DMS114 treated with DMSO at 0.1 percent for 48 hours (cell line): ENCODE results near the gene CHCHD3.
A peak's percentile ranks its signal among the peaks of the same experiment; 100 is the strongest.

Experiments used
- DNase-seq: peaks from one replicate; lab custom pipeline; 2025; ENCODE audit not compliant: unreplicated experiment; lab: John Stamatoyannopoulos, UW

The CHCHD3 gene

DNA sequence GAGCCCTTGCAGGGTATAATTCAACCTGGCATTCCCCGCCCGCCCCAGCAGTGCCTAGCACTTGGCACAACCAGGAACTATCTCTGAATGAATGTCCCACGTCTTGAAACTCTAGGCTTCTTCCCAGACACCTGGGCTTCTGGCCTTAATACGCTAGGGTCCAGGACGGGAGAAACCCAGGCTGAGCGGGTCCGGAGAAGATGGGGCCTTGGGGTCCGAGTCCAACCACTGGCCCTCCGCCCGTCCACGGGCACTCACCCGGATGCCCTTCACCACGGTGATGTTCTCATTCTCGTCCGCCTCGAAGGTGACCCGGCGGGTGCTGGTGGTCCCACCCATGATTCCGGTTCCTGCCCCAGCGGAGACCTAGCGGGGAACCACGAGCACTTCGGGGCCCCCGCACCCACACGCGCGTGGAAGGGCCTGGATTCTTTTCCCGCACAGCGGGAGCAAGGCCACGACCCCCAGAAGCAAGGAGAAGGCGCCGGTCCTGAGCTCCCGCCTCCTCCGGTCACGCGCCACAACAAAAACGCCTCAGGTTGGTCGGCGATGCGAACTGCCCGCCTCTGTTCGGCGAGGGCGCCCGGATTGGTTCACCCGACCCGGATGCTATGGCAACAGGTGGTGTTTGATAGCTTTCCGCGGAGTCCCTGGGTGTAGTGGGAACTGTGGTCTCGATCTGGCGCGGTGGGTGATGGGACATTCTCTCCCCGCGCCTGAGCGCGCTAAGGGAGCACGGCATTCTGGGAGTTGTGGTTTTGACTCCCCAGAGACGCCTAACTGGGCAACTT is at the start of gene CHCHD3:
Gene CHCHD3, minus strand, starts transcription at position 492 of the 791 bp plus-strand sequence. Its CDS starts 153 bp downstream, at position 339.
- DNase-seq = peak; percentile 95

DNA sequence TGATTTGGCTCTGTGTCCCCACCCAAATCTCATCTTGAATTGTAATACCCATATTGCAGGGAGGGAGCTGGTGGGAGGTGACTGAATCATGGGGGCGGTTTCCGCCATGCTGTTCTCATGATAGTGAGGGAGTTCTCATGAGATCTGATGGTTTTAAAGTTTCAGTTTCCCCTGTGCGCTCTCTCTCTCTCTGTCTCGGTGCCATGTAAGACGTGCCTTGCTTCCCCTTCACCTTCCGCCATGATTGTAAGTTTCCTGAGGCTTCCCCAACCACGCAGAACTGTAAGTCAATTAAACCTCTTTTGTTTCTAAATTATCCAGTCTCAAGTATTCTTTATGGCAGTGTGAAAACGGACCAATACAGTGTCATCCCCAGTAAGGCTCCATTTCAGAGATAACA is 48.3 kb upstream of the CHCHD3 start:
- DNase-seq = no peak

DNA sequence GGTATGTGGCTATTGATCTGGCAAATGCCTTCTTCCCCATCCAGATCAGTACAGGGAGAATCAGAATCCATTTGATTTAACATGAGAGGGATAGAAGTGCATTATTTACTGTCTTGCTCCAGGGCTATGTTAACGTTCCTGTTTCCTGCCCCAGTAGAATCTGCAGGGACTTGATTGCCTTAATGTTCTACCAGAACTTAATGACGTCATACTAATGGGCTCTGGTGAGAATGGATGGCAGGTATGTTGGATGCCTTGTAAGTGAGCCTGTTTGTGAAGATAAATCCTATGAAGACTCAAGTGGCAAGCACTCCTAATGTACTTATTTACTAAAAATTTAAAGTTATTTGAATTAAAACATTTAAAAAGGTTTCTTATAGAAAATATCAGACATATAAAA is 44.5 kb upstream of the CHCHD3 start:
- no peak for DNase-seq

DNA sequence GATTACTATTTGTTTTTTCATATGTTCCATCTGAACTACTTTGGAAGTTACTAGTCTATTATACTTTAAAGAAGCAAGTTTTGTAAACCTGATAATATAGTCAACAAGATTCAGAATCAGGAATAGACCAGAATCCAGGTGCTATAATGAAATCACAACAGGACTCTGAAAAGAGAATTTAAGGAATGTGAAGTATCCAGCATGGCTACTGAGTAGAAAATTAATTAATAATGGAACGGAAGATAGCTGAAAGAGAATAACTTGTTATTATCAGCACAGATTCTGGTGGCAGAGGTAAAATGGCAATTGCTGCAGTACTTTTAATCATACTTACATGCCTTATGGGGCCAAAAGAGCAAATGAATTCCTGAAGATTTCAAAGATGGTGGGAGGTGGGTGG is 43.1 kb upstream of the CHCHD3 start:
- no peak for DNase-seq

DNA sequence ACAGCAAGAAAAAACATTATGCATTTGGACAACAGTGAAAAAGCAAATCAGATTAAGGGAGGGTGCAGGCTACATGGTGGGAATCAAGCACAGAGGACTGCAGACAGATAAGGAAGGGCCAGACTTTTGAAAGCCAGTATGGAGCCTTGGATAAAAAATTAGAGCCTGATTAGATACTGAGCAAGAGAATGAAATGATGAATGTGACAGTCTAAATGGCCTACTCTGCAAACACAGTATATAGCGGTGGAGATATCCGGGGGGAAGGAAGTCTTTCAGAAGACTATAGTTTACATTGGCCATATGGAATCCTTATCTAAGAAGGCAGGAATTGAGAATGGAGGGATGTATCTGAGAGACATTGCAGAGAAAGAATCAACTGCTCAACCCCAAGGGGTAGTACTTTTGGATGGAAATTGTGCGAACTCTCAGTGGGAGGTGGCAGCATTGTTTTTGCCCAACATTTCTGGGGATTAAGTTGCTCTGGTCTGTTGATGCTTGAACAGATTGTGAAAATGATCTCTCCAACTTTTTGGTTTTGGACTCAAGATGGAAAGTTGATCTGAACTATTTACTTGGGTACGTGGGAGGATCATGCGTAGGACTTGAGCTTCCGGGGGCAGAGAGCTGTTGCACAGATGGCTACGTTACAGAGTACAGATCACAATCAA is 39.4 kb upstream of the CHCHD3 start:
- DNase-seq = no peak

DNA sequence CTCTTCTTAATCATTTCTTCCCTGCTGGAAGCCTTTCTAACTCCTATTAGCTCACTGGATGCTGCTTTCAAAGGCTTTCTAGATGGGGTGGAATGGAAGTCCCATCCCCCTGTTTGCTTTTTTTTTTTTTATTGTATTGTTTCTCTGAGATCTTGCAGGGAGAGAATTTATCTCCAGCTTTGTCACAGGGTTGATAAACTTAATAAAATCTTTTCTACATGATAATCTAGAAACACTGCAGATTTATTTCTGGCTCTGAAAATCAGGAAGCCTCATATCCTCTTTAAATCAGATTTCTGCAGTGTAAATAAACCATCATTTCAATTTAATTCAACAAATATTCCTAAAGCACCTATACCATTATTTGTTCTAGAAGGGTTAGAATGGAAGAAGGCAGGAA is 37.2 kb upstream of the CHCHD3 start:
- DNase-seq = no peak

DNA sequence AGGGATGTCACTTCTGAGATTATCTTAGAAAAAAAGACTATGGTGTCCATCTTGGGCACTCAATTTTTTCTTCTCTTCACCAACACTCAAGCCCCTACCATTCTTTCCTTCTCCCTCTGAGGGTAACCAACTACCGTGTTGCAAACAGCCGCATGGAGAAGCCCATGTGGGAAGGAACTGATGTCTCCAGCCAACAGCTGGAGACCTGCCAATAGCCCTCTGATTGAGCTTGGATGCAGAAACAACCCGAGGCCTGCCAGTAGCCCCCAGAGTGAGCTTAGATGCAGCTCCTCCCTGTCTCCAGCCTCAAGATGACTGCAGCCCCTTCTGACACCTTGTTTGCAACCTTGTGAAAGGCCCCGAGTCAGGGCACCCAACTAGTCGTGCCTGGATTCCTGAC is 36.4 kb upstream of the CHCHD3 start:
- DNase-seq = no peak

DNA sequence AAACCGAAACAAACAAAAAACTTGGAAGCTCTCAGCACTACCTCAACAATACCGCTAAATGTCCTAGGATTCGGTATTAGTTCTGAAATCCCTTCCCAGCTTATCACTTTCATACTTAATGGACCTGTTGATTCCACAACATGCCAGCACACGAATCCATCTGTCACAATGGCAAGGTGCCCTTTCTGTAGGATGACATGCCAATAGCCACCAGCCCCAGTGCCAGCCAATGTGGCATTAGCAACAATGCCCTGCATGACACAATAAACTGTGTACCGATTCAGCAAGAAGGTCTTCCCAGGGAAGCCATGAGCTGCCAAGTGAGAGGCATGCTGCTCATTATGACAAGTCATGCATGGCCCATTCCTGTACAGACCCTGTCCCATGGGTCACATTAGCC is 35.6 kb upstream of the CHCHD3 start:
- DNase-seq = no peak

DNA sequence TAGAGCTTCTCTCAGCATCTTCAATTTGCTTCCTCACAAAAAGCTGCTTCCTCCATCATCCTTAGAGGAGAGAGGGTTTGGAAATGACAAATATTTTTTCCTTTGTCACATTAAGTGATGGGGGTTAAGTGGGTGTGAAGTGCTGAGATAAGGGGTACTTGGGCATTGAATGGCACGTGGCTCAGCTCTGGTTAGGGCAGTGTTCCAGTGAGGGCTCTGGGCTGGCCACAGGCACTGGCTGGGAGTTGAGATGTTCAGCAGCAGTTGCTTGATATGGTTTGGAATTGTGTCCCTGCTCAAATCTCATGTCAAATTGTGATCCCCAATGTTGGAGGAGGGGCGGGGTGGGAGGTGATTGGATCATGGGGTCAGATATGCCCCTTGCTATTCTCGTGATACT is 33.7 kb upstream of the CHCHD3 start:
- DNase-seq = no peak

DNA sequence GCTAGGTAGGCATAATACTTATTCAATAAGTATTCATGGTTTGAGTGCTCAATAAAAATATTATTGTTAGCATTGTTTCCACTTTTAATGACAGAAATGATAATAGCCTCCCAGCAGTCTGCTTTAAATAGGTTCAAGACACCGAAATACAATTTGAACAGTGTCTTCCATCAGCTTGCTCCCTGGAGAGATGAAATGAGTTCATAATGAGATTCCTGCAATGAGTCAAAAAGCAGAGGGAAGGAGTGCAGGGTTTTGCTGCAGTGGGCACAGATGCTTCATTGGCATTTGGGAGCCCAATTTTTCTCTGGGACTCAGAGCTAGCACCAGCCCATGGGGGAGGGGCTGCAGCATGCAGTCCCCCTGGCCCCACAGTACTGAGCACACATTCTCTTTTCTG is 32.6 kb upstream of the CHCHD3 start:
- DNase-seq = no peak

DNA sequence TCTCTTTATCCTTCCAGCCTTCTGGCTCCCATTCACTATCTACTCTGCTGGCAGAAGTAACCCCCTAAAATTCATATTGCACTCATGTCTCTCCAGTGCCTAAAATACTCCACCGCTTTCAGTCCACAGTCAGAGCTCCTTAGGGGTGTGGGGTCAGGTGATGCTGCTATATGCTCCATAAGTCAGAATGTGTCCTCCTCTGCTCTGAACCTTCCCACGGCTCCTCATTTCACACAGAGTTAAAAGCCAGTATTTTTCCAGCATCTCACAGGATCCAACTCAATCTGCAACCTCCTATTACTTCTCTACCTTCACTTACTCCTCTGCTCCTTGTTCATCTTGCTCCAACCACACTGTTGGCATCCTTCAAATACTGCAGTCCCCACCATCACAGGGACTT is 31.1 kb upstream of the CHCHD3 start:
- DNase-seq = no peak

DNA sequence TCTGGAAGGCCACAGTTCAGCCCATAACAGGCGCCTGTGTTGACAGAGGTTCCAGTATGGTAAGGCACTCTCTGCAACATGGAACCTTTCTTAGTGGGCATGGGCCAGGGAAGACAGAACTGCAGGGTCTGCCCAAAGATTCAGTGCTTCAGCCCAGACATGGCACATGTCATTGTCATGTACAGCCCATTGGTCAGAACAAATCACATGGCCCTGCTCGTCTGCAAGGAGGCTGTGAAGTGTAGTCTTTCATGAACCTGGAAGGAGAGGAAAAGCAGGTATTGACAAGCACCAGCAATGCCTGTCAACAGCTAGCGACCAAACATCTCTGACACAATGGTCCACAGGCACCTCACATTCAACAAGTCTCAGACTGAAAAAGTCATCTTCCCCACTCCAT is 30.4 kb upstream of the CHCHD3 start:
- no peak for DNase-seq

DNA sequence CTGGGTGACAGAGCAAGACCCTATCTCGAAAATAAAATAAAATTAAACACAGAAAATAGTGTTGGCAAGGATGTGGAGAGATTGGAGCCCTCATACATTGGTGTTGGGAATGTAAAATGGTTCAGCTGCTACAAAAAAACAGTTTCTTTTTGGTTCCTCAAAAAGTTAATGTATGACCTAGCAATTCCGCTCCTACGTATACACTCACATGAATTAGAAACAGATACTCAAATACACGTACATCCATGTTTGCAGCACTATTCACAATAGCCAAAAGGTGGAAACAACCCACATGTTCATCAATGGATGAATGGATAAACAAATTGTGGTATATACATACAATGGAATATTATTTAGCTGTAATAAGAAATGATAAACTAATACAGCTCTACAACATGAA is 28.4 kb upstream of the CHCHD3 start:
- no peak for DNase-seq

DNA sequence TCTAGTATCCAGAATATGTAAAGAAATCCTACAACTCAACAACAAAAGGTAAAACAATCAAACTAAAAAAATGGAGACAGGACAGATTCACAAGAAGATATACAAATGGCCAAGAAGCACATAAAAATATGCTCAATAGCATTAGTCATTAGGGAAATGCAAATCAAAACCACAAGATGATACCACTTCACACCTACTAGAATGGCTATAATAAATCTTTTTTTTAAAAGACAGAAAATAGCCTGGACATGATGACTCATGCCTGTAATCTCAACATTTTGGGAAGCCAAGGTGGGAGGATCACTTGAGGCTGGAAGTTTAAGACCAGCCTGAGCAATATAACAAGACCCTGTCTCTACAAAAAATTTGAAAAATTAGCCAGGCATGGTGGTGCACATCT is 27.9 kb upstream of the CHCHD3 start:
- DNase-seq = no peak

DNA sequence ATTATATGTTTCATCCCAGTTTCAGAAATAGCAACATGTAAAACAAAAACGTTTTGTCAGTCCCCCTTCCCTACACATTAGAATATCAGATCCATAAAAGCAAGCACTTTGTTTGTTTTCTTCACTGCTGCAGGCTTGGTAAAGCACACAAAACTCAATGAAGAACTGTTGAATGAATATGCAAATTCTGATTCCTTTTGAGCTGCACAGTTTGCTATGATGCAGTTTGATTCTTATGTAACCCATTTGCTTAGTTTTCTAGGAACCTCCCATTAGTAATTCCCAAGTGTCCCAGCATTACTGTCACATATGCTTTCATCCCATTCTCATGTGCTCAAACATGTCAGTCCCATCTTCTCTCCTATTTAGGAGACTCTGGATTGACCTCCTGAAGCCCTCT is 26.1 kb upstream of the CHCHD3 start:
- DNase-seq = no peak

DNA sequence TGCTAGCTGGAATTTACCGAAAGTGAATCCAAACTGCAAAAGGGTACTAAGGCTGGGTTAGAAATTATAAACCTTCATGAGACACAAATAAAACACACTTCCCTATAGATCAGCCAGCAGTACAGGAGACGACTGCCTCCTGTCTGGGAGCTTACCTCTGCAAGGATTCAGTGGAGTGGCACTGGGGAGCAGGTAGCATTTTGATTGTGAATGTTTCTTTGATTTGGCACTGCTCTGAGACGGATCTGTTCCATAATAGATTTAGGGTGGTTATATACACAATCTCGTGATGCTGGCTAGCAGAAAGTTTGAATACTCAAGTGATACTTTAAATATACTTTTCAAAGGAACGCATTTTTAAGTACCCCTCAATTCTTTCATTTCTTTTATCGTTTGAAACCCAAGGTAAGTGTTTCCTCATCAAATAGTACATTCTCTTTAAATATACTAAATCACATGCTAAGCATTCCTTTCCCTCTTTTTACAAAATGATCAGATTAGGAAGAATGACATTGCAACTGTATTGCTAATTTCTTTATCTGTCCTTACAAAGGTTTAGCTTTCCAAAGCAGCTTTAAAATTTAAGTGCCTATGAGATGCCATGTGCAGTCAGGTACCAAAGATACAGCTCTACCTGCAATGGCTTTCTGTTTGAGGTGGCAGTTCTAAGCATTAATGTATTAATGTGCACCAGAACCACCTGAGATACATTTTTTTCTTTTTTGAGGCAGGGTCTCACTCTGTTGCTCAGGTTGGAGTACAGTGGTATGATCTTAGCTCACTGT is 20.6 kb upstream of the CHCHD3 start:
- DNase-seq = no peak

DNA sequence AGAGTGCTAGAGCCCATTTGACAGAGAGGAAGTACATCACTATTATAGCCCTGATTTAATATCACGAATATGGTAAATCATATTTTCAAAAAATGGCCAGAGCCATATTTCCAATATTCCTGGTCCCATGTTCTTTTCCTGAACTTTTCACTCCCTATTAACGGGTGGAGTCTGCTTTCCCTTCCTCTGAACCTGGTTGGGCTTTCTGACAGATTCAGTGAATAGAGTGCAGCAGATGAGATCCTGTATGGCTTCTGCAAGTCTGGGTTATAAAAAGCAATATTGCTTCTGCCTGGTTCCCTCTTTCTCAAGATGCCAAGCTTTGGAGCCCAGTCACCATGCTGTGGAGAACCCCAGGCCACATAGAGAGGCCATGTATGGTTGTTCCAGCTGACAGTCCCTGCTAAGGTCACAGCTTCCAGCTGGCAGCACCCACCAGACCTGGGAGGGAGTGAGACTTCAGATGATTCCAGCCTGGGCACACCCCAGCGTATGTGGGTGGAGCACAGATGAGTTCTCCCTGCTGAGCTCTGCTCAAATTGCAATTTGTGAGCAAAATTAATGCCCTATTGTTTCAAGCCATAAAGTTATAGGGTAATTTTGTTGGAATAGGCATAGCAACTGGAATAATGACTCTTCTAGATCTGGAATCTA is 17.9 kb upstream of the CHCHD3 start:
- no peak for DNase-seq

DNA sequence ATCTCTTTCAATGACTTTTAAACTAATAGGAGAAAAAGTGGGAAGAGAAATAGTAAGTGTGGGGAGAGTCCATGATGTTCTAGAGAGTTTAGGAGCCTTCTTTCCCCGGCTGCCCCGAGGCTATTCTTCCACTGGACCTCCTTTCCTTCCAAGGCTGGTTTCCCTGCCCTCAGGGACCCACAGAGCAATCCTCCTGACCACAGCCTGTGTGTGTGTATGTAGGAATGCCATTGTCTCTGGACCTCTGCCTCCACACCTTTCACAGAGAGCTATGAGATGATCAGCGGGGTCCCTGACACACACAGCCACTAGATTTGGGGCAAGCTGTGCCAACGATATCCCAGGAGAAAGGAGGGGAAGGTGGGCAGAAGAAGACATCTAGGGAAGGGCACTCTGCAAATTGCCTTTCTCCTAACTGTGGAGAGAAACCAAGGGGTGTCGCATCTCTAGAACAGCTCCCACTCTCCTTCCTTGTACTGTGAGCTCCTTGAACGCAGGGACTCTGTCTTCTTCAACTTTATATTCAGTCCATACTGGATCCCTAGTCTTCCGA is 13.3 kb upstream of the CHCHD3 start:
- DNase-seq = no peak

DNA sequence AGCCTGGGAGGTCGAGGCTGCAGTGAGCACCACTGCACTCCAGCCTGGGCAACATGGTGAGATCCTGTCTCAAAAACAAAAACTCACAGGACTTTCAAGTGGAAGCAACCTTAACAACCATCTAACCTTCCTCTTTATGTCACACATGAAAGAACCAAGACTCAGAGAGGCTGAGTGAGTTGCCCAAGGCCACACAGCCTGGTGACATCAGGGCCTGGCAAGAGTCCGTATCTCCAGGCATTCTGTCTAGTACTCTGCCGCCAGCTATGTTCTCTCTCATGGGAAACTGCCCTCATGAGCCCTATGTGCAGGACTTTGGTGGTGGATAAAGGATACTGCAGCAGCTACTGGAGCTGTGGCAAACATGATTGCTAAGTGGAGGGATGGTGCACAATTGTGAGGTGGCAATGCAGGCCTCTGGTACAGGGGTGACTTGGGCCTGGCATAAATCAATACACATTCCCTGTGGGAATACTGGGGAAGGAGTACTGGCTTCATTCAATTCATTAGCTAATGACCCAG is 10.1 kb upstream of the CHCHD3 start:
- no peak for DNase-seq

DNA sequence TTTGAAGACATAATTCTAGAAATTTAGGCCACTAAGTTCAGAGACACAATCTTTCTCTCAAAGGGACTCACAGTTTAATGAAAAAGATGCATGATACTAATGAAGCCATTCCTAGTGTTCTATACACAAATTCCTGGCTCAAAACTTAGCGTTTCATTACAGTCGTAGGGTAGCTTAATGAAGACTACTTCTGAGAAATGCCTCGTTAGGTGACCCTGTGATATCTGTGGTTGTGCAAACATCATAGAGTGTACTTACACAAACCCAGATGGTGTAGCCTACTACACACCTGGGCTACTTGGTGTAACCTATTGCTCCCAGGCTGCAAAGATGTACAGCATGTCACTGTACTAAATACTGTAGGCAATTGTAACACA is 488 bp upstream of the CHCHD3 start:
- DNase-seq = no peak

DNA sequence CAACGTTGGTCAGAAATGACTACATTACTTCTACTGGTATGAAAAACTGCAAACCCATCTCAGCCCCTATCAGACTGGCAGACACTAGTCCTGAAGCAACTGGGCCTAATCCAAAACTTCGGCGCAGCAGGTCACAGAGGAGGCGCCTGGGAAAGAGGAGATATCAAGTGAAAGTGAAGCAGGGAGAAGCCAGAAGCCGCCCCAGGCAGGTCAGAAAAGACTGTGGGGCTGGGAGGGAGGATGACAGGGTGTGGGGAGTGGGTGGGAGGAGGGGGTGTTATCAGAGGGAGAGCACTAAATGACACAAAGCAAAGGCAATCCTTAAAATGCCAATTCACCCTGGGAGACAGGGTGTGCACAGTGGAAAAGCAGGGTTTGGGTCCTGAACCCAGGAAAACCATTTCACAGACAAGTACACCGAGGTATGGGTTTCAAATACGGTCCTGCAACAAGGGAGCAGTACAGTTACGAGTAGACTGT is 731 bp downstream of the CHCHD3 start:
- no peak for DNase-seq
